GM21529 (cell line): Measurements from ENCODE around the gene SLC19A1.

Experiments used
- ATAC-seq: cut with Tn5 transposase; IDR thresholded peaks from one replicate; pipeline ENCODE4 v1.9.1; 2021; ENCODE audit not compliant: unreplicated experiment

The SLC19A1 gene

DNA sequence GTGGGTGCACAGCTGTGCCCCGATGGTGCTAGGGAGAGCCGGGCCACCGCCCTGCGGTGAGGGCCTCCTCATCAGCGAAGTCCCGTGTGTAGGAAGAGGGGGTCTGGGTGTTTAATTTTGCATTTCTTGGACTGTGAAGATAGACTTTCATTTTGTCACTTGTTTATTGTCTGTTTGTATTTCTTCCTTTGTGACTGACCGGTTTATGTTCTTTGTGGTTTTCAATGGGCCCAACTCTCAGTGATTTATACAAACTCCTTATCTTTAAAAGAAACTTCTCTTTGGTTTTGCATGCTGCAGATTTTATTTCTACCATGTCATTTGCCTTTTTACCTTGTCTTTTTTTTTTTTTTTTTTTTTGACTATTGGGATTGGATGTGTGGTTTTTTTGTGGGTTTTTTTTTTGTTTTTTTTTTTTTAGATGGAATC lies 72.1 kb downstream of the SLC19A1 start:
- no peak for ATAC-seq

- no peak for ATAC-seq
These were observed 72.8 kb downstream of the SLC19A1 start for GRCh38 chr21:45469273-45470086.

DNA sequence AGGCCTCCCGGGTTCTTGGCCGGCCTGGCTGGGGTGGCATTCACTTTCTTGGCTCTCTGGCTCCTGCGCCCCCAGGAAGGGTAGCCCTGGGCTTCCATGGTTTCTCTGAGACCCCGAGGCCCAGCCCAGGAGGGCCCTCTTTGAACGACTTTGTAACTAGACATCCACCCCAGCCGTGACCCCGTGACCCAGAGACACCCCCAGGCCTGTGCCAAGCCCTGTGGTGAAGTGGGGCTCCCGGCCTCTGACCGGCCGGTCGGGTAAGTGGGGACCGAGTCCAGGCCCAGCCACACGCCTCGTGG lies 73.3 kb downstream of the SLC19A1 start:
- ATAC-seq, result no peak

DNA sequence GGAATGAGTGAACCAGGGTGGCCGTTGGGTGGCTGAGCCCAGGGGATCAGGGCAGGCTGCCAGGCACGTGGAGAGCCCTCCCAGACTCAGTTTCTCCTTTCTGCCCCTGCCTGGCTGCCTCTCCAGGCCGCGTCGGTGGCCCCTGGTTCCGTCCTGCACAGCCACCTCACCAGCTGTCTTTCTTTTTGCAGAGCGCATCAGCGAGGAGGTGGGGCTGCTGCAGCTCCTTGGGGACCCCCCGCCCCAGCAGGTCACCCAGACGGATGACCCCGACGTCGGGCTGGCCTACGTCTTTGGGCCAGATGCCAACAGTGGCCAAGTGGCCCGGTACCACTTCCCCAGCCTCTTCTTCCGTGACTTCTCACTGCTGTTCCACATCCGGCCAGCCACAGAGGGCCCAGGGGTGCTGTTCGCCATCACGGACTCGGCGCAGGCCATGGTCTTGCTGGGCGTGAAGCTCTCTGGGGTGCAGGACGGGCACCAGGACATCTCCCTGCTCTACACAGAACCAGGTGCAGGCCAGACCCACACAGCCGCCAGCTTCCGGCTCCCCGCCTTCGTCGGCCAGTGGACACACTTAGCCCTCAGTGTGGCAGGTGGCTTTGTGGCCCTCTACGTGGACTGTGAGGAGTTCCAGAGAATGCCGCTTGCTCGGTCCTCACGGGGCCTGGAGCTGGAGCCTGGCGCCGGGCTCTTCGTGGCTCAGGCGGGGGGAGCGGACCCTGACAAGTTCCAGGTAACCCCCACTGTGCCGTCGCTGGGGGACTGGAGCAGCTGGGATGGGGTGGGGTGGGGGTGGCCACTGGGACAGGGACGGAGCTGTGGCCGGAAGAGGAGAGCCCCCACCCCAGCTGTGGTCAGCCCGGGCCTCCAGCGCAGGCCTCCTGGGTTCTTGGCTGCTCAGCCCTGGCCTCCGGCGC lies 73.9 kb downstream of the SLC19A1 start:
- no peak for ATAC-seq

DNA sequence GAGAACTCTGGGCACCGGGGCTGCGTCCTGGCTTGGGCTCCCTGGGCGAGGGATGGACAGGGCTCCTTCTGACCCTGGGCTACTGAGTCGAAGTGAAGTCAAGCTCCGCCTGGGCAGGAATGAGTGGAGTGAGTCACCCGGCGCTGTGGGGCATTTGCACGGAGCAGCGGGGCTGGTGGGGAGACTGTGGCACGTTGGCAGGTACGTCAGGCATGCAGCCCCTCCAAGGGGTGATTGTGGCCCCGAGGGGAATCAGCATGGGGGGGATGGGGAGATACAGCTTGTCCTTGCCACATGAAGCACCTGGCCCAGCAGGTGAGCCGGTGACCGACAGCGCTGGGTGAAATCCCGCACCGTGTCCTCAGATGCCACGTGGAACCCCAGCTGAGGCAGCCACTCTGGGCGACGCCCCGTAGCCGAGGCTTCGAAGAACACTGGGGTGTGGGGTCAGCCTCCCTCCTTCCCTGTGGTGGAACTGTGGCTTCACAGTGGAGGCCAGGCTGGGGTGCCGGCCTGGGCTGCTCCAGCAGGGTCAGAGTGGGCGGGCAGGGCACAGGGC lies 74.9 kb downstream of the SLC19A1 start:
- no peak for ATAC-seq

DNA sequence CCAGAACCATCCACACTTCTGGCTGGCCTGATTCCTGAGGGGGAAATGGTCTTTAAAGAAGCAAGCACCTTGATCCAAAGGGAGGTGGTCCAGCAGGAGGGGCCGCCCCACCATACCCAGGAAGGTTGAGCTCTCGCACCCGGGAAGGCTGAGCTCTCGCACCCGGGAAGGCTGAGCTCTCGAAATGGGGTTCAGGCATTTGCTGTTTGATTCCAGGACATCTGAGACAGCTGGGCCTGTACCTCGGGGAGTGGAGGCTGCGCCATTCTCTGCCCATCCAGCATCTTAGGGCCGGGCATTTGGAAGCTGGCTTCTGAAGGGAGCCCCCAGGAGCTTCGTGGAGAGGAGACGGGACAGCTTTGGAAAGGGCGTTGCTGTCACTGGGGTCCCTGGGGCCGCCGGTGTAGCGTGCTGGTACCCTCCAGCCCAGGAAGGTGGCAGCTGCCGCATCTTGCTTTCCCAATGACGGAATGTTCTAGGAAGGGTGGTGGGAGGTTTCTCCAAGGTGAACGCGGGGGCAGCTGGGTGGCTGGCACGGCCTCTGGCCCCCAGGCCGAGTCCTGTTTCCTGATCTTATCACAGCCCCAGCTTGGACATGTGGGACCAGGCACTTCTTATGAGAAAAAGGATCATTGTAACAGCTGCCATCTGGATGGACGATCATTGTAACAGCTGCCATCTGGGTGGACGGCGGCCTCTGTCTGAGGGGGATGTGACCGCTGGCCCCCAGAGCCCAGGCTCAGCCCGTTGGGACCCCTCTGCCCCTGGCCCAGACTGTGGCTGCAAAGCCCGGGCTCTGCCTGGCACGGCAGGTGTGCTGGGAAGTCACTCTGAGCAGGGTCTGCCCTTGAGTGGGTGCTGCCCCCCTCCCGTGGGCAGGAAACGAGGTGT lies 75.7 kb downstream of the SLC19A1 start:
- no peak for ATAC-seq

- no peak for ATAC-seq
These were observed 76.5 kb downstream of the SLC19A1 start for GRCh38 chr21:45465611-45466329.

DNA sequence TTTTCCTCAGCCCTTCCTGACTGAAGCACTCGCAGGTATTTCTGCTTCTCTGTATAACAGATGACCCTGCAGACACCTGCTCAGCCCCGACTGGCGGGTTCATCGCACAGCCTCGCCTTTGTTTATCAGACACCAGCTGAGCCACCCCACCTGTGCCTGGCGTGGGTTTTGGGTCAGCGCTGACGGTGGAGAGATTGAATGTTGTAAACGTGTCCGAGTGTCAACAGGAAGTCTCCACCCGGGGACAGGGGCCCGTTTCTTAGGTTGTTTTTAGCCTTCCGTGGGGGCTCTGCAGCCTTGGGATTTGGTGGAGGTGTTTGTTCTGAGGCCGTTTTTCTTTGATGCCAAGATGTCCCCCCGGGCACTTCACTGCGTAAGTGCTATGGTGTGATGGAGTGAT lies 77.1 kb downstream of the SLC19A1 start:
- no peak for ATAC-seq

DNA sequence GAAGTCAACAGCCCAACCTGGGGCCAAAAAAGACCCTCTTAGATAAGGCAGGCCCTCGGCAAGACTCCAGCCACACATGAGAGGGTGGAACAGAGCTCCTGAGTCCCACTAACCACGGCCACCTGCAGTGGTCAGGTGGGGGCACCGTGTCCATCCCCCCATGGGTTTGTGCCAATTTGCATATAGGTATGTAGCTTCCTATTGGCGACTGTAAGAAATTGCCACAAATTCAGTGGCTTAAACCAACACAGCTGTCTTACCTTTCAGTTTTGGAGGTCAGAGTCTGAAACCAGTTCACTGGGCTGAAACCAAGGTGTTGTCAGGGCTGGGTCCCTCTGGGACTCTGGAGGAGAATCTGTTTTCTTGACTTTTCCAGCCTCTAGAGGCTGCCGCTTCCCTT lies 77.9 kb downstream of the SLC19A1 start:
- ATAC-seq, result no peak

DNA sequence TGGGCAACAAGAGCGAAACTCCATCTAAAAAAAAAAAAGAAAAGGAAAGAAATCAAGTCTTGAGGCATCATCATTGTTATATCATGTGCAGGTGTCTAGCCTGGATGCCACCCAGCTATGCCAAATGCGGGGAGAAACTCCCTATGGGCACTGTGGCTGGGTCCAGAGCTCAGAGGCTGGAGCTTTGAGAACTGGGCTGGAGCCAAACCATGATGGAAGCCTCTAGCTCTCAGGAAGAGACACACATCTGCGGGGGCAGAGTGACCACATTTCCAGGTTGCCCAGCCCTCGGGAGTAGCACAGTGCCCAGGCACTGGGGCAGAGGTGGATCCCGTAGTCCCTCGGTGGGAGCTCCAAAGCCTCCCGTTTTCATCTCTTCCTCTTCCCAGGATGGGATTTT lies 78.4 kb downstream of the SLC19A1 start:
- ATAC-seq, result no peak

DNA sequence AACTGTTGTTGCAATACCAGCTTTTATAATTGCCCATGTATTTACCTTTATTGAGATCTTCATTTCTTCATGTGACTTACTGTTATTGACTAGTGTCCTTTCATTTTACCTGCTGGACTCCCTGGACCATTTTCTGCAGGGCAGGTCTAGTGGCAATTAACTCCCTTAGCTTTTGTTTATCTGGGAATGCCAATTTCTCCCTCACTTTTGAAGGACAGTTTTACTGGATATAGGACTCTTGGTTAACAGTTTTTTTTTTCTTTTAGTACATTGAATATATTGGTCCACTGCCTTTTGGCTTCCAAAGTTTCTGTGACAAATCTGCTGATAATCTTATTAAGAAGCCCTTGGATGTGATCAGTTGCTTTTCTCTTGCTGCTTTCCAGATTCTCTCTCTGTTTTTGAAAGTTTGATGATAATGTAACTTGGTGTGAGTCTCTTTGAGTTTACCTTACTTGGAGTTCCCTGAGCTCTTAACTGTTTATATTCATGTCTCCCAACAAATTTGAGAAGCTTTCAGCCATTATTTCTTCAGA lies 80.4 kb downstream of the SLC19A1 start:
- no peak for ATAC-seq

GRCh38 chr21:45461369-45461750 lies 80.9 kb downstream of the SLC19A1 start:
- no peak for ATAC-seq

DNA sequence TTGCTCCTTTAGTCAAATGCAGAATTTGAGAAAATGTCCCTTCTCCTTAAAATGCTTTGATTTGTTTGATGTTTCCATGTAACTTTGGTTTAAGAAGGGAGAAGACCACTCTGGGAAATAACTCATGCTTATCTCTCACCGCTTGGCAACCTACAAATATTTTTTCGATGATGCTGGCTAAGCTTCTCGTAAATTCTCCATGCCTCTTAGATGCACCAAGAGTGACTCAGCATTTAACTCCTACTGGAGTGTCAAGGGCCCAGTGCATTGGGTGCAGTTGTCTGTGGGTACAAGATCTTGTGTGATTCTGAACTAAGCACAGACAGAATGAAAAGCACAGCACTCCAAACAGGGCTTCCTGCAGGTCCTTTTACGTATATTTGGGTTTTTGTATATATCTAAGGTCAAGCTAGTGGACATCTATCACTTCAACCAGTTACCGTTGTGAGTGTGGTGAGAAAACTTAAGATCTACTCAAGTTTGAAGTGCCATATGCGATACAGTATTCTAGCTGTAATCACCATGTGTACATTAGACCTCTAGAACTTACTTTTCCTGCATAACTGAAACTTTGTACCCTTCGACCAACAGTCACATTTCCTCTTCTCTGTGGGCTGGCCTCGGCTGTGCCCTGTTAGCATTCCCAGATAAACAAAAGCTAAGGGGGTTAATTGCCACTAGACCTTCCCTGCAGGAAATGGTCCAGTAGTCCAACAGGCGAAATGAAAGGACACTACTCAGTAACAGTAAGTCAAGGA lies 81.5 kb downstream of the SLC19A1 start:
- ATAC-seq, result no peak

DNA sequence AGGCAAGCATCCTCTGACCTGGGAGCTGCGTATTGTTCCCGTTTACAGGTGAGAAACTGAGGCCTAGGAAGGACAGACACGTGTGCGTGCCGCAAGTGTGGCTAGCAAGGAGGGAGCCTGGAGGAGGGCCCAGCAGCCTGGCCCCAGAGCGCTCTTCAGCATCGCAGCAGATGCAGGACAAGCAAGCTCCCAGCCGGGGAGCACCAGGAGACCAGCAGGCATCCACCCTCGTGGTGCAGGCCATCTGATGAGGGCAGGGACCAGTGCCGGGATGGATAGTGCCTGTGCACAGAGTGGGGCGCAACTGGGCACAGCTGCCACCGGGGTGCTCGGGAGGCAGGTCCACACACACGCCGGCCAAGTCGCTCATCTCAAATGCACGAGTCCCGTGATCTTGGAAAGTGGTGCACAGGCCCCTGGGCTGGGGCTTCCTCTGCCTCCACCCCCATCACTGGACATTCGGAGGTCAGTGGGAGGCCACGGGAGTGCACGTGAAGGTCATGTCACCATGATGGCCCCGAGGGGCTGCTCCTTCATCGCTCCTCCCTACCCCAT lies 82.2 kb downstream of the SLC19A1 start:
- no peak for ATAC-seq

- ATAC-seq, result no peak
These were observed 82.8 kb downstream of the SLC19A1 start for GRCh38 chr21:45459171-45460010.

- no peak for ATAC-seq
These were observed 83.7 kb downstream of the SLC19A1 start for GRCh38 chr21:45458281-45459170.

DNA sequence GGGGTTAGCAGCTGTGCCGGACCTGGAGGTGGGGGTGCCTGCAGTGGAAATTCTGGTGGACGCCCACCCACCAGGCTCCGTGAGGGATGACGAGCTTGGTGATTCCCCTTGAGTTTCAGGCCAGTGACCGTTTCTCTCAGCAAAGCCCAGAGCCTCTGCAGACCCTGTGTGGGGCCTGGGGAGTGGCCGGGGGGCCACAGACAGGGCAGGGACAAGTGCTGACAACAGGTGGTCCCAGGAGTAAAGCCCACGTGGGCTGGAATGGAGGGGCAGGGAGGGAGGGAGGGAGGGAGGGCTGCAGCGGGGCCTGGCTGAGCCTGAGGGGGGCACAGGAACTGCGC lies 84.4 kb downstream of the SLC19A1 start:
- ATAC-seq, result no peak
